Activated naive CD4-positive, alpha-beta T cell (primary cell): ENCODE measurements around the gene TMEM178B.

Experiments
- DNase-seq, 4 experiments: peaks; one replicate each; lab custom pipeline; 2025; lab: John Stamatoyannopoulos, UW

TMEM178B gene

GRCh38 chr7:141263983-141264382 is 190.1 kb downstream of the TMEM178B start:
- DNase-seq: no peak

DNA sequence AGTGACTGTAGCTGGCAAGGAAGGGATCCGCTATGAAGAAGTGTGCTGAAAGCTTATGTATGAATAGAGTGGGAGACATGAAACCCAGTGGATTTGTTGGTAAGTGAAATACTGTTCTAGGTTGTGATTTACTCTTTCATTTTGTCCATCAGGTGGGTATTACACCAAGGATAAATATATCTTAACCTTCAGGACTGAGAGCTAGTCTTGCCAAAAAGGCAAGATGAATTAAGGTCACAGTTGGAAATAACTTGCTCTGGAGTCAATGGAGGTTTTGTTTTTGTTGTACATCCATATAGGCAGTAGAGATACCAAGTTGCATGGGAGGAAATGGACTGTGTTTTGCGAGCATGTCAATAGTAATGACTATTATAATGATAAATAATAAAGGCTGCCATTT is 190.6 kb downstream of the TMEM178B start:
- no peak for DNase-seq

DNA sequence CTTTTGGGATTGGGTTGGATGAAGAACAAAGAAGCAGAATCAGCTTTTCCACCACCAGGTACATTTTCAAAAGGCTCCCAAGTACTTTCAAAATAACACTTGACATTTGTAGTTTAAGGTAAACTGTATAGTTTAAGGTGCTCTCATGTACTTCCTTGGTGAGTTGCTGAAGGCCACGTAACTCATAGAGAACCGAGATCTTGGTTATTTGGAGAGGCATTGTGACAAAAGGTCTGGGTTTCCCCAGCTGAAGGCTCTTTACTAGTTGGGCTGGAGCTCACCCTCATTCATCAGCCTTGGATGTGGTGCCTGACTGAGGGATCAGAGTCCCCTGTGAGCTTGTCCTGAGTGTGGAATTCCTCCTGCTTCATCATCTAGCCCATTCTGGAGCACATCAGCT is 191.8 kb downstream of the TMEM178B start:
- DNase-seq: no peak

DNA sequence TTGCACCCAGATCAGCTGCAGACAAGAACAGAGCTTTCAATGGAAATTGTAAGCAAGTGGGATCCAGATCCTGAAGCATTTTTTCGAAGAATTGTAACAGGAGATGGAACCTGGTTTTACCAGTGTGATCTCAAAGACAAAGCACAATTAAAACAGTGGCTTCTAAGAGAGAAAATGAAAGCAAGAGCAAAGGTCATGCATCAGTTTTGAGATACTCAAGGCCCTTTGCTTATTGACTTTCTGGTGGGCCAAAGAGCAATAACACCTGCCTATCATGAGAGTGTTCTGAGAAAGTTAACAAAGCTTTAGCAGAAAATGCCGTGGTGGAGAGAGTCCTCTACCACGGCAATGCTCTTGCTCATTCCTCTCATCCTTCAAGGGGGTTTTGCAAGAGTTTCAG is 194.8 kb downstream of the TMEM178B start:
- DNase-seq: no peak

DNA sequence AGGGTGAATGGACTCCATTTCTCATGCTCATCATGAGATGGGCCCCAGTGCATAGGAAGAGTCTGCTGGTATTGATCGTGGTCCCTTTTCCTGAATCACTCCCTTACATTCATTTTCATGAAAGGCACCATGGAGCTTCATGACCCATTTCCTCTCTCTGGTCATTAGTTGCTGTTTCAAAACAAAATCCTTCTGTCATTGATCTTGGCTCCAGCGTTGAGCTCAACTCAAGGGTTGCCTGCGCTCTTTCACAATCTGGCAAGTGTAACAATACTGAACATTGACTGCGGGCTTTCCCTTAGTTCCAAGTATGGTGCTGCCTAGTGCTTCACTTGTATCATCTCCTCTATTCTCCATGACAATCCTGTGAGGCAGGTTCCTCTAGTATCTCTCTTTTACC is 197.6 kb downstream of the TMEM178B start:
- DNase-seq: no peak

DNA sequence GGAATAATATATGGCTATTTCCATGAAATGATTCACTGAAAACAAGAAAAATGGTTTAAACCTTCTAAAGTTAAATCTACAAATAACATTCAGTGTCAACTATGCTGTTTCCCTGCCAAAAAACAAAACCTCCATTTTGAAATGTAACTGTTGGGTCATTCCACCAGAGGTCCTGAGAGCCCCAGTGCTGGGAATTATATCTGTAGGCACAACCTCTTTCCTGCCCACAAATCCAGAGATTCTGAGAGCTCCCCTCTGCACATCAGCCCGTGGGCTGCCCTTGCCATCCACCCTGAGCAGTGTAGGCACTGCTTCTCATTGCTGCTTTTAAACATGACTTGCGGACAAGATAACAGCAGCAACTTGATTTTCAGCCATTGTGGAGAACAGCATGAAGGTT is 198.6 kb downstream of the TMEM178B start:
- DNase-seq: no peak

DNA sequence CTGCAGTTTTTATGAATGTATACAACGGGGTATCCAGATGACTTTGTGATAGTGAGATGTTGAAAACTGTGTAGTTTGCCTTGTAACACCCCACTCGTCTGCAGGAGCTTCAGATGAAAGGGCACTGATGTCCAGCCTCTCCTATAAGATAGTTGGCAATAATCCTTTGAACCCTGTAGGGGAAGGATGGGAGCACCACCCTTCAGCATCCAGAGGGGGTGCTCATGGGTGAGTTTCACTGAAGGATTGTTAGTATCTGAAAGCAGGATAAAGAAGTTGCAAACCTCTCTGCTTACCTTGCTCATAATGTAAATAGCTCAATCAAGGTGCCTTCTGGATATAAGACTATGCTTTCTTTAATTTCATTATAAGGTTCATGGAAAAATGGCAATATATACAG is 201.5 kb downstream of the TMEM178B start:
- no peak for DNase-seq

- DNase-seq: no peak
Measured at GRCh38 chr7:141276031-141276430, 202.2 kb downstream of the TMEM178B start.

DNA sequence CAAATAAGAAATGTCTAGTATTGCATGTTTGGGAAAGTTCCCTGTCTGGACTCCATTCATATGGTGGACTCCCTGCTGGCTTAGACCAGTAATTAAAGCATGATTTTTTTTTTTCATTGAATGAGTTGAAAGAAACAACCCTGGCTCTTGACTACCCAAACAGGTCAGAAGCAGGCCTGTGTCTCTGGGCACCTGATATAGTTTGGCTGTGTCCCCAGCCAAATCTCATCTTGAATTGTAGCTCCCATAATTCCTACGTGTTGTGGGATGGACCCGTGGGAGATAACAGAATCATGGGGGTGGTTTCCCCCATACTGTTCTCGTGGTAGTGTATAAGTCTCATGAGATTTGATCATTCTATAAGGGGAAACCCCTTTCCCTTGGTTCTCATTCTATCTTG is 206.2 kb downstream of the TMEM178B start:
- DNase-seq: no peak

DNA sequence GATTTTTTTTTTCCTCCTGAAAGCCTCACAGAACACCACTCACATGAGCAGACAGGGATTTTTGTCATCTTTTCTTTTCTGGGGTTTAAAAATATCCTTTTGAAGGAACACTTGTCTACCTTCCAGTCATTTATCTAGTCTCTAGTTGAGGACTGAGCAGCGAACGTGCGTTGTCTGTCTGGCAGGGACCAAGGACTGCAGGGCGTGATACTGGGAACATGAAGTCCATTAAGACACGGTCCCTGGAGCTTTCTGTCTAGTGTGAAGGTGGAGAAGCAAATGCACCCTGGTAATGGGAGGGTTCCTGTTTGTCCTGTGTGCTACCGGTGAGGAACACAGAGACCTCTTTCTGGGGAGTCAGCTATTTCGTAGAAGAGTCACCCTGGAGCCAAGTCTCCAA is 207.4 kb downstream of the TMEM178B start:
- no peak for DNase-seq

DNA sequence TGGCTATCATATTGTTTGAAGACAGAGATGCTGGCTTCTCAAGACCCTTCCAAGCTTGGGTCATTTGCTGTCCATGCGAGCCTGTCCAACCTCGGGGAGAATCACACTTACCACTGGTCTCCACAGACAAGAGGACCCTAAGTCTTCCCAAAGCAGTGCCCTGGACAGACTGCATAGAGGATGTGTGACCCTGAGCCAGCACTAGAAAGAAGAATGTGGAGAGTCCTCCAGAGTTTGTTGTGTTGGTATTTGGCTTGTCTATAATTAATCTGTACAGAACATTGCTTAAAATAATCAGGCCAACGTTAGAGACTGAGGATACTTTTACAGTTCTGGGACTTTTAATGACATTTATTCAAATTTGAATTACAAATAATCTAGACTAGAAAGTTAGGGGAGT is 212.7 kb downstream of the TMEM178B start:
- DNase-seq: no peak

DNA sequence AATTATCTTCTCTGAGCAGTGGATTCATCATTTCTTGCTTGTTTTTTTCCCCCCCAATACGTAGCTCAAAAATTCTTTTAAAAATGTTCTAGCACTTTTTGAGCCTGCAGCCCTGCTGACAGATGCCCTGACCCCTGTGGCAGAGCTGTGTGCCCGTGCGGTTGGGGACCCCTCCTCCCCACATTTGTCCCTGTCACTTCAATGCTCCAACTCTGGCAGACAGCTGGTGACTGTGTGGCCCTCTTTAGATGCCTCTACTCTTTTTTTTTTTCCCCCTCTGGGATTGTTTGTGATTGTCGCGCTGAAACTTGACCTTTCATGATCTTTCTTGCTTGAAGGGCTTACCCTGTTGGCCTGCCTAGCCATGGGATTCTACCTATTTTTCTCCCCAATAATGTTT is 214.1 kb downstream of the TMEM178B start:
- no peak for DNase-seq

GRCh38 chr7:141288626-141289025 is 214.8 kb downstream of the TMEM178B start:
- DNase-seq: no peak

- no peak for DNase-seq
Measured at GRCh38 chr7:141290365-141290764, 216.5 kb downstream of the TMEM178B start.

DNA sequence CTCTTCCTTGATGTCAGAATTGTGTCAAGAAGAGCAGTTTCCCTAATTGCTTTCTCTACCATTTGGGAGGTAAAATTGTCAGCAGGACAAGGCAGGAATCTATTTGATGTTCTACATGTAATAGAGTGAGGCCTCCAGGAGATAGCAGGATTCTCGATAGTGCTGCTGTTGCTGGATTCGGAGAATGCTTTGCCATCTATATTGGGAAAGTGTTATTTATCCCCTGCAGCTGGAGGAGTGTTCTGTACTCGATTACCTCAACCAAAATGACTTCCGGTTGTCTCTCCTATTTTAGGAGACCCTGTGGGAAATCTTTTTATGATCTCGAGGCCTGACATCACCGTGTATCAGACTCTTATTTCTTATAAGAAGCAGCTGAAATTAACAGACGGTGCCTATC is 217.1 kb downstream of the TMEM178B start:
- no peak for DNase-seq

DNA sequence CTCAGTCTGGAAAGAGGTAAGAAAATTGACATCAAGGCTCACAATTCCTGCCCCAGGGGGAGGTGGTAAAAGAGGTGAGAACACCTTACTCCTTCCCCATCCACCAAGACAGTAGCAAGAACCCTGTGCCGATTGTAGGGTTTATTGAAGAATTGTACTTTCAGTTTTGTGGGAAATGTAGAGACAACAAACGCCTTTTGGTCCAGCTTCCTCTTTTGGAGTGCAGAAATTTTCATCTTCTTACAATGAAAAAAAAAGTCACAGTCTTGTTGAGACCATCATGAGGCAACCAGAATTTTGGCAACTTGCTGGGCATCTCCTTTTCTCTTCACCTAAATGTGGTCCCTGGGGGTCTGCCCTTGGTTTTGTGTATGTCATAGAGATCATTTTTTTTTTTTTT is 217.7 kb downstream of the TMEM178B start:
- no peak for DNase-seq

- DNase-seq: no peak
Measured at GRCh38 chr7:141294143-141294829, 220.4 kb downstream of the TMEM178B start.

GRCh38 chr7:141295367-141295895 is 221.6 kb downstream of the TMEM178B start:
- no peak for DNase-seq

DNA sequence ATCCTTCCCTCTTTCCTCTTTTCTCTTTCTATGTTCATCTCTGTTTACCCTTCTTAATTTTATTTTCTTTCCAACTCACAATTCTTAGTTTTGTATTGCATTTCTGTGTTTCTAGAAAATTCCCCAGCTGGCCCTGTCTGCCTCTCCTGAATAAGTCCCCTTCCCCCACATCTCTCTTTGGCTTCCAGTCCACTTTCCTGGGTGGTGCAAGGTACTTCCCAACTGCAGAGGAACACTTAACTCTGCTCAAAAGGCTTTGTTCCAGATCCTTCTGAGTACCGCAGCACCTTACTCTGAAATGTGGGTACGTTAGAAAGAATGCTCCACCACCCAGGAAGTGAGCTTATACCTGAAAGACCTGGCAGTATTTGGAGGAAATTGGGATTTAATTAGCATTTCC is 227.0 kb downstream of the TMEM178B start:
- DNase-seq: no peak

DNA sequence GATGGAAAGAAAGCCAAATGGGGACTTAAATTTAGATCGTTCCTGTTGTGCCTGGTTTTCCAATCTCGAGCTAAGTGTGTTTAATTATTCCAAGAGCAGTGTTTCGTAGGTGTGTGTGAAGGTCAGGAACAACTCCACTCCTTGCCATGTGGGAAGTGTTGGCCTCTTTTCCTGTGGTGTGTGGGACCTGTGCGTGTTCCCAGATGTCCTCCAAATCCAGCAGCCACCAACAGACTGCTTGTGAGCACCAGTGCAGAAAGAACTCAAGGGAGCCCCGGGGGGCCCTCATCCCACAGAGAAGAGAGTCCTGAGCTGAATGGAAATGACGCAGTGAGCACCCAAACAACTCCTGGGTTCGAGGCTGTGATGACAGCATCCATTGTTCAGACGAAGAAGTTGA is 227.7 kb downstream of the TMEM178B start:
- no peak for DNase-seq

DNA sequence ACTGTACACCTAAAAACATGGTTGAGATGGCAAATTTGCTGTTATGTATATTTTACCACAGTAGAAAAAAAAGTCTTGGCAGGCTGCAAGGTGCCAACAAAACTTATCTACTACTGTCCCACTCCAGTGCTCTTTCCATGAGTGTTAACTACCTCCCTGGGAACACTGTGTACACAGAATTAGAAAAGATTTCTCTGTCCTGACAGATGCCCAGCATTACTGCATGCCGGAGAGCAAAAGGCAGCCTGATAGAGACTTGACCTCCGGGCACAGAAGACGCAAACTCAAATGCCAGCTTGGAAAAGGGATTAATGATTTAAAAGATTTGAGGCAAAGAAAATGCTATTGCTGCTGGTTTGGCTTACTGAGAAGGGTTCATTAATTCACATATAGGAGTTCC is 228.8 kb downstream of the TMEM178B start:
- no peak for DNase-seq

GRCh38 chr7:141304291-141304690 is 230.4 kb downstream of the TMEM178B start:
- DNase-seq: no peak

DNA sequence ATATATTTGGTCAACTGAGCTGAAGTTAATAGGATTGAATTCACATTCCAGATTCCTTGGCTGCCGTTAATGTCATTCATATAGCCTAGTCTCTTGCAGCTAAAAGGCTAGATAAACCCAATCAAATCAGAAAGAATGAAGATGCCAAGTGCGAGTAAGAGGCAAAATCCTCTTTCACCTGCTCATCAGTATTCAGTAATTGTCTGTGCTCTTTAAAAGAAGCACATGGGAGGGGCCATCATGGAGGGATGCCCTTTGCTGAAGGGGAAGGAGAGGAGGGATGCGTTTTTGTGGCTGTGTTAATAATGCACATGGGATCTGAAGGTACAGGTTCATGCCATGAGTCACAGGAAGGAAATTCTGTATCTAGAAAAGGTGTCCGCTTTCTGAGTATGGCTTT is 232.2 kb downstream of the TMEM178B start:
- no peak for DNase-seq

DNA sequence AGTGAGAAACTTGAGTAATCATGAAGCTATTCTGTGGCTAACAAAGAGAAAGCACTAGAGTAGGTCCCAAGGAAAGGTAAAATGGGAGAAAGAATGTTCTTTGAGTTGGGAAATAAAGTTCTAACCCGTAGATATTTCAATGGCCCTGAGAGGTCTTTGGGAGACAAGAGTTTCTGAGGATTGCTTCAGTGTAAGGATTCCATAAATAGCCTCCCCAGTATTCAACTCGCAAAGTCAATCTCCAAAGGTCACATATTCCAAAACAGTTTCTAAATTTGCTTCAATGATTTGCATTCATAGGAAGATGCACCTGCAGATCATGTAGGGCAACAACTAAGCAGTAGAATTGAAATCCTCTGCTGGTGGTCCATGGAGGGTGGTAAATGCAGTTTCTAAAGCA is 238.5 kb downstream of the TMEM178B start:
- DNase-seq: no peak
